ENCODE measurements around the gene DIAPH1.

DNA sequence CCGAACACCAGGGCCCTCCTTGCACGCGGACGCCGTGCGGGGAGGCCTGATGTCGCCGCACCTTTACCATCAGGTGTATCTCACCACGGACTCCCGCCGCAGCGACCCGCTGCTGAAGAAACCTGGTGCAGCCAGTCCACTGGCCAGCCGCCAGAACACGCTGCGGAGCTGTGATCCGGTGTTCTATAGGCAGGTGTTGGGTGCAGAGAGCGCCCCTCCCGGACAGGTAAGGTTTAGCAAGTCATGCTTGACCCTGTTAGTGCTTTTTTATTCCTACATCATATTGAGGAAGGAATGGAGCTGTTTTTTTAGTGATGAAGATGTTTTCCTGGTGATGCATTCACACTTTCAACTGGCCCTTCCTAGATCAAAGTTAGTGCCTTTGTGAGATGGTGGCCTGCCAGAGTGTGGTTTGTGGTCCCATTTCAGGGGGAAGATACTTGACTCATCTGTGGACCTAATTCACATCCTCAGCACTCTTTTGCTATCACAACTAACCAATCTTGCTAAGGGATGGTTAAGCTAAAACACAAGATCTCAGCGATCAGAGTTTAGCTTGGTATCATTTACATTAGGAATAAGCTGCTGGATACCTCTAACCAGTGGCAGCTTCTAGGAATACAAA, 140.4 kb downstream of the DIAPH1 start:
- TF ChIP-seq, protein P1, sequence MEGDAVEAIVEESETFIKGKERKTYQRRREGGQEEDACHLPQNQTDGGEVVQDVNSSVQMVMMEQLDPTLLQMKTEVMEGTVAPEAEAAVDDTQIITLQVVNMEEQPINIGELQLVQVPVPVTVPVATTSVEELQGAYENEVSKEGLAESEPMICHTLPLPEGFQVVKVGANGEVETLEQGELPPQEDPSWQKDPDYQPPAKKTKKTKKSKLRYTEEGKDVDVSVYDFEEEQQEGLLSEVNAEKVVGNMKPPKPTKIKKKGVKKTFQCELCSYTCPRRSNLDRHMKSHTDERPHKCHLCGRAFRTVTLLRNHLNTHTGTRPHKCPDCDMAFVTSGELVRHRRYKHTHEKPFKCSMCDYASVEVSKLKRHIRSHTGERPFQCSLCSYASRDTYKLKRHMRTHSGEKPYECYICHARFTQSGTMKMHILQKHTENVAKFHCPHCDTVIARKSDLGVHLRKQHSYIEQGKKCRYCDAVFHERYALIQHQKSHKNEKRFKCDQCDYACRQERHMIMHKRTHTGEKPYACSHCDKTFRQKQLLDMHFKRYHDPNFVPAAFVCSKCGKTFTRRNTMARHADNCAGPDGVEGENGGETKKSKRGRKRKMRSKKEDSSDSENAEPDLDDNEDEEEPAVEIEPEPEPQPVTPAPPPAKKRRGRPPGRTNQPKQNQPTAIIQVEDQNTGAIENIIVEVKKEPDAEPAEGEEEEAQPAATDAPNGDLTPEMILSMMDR (IDR thresholded peaks at IDR 0.05), result peak in 1 of 3 experiments; percentile 14
- TF ChIP-seq POLR2A (IDR thresholded peaks at IDR 0.05), result no peak
- no peak for TF ChIP-seq POLR2AphosphoS5 (IDR thresholded peaks at IDR 0.05; ENCODE audit: insufficient read depth in 1 of 2, low read depth in 1 of 2)

All from vagina (tissue), 2 donors.